ENCODE results near the gene NOC2L. TPM values are rescaled to one million over a fixed set of nuclear protein-coding genes. Genes with fewer than 3 reads are reported as not detected.
"Not testable (repeated sequence)": the region's sequence is repeated elsewhere in the genome, so short reads cannot be mapped to it uniquely, and the experiment has no call there.

NOC2L gene
- total RNA-seq, 1 experiment from 2014 or later = 102 TPM

GRCh38 chr1:994546-994945 is 35.5 kb upstream of the NOC2L start:
- not testable (repeated sequence) for DNase-seq (ENCODE audit: low read depth)

- DNase-seq (ENCODE audit: low read depth) = no peak
Observed at GRCh38 chr1:993379-993995, 34.4 kb upstream of the NOC2L start.

GRCh38 chr1:992362-992761 is 33.3 kb upstream of the NOC2L start:
- no peak for DNase-seq (ENCODE audit: low read depth)

- no peak for DNase-seq (ENCODE audit: low read depth)
Observed at GRCh38 chr1:991895-992294, 32.8 kb upstream of the NOC2L start.

- DNase-seq (ENCODE audit: low read depth) = not testable (repeated sequence)
Observed at GRCh38 chr1:991275-991674, 32.2 kb upstream of the NOC2L start.

- DNase-seq (ENCODE audit: low read depth) = not testable (repeated sequence)
Observed at GRCh38 chr1:988061-988460, 29.0 kb upstream of the NOC2L start.

- no peak for DNase-seq (ENCODE audit: low read depth)
Observed at GRCh38 chr1:985126-985525, 26.1 kb upstream of the NOC2L start.

- DNase-seq (ENCODE audit: low read depth) = no peak
Observed at GRCh38 chr1:984476-984814, 25.4 kb upstream of the NOC2L start.

- no peak for DNase-seq (ENCODE audit: low read depth)
Observed at GRCh38 chr1:983798-984475, 24.9 kb upstream of the NOC2L start.

GRCh38 chr1:982765-983436 is 23.8 kb upstream of the NOC2L start:
- DNase-seq (ENCODE audit: low read depth) = no peak

GRCh38 chr1:981955-982558 is 23.0 kb upstream of the NOC2L start, which contains the start of gene PERM1:
Gene PERM1 (minus strand): TSS chr1:982093. CDS start chr1:981029, 1,064 bp downstream.
- no peak for DNase-seq (ENCODE audit: low read depth)

- DNase-seq (ENCODE audit: low read depth) = no peak
Observed at GRCh38 chr1:981491-981954, 22.5 kb upstream of the NOC2L start.

GRCh38 chr1:980602-981395 is 21.7 kb upstream of the NOC2L start:
- no peak for DNase-seq (ENCODE audit: low read depth)

- DNase-seq (ENCODE audit: low read depth) = no peak
Observed at GRCh38 chr1:980137-980571, 21.1 kb upstream of the NOC2L start.

GRCh38 chr1:979744-980072 is 20.7 kb upstream of the NOC2L start:
- DNase-seq (ENCODE audit: low read depth) = no peak

GRCh38 chr1:978835-979743 is 20.0 kb upstream of the NOC2L start:
- no peak for DNase-seq (ENCODE audit: low read depth)

- no peak for DNase-seq (ENCODE audit: low read depth)
Observed at GRCh38 chr1:978069-978834, 19.2 kb upstream of the NOC2L start.

GRCh38 chr1:976791-977190 is 17.7 kb upstream of the NOC2L start:
- not testable (repeated sequence) for DNase-seq (ENCODE audit: low read depth)

- peak; percentile 85 for DNase-seq (ENCODE audit: low read depth)
Observed at GRCh38 chr1:975896-976683, 17.0 kb upstream of the NOC2L start.
